ENCODE measurements around the gene TINCR.

Gene TINCR

GRCh38 chr19:5588906-5589676 is 21.3 kb upstream of the TINCR start:
- no peak for DNase-seq

GRCh38 chr19:5588441-5588840 is 20.7 kb upstream of the TINCR start:
- DNase-seq, result no peak

- DNase-seq, result no peak
These were observed 19.9 kb upstream of the TINCR start for GRCh38 chr19:5587661-5588060.

GRCh38 chr19:5587071-5587455 is 19.3 kb upstream of the TINCR start:
- no peak for DNase-seq

GRCh38 chr19:5586300-5587070 is 18.7 kb upstream of the TINCR start:
- no peak for DNase-seq

- peak; percentile 12 for DNase-seq
These were observed 17.9 kb upstream of the TINCR start for GRCh38 chr19:5585461-5586299.

GRCh38 chr19:5580161-5580571 is 12.4 kb upstream of the TINCR start:
- no peak for DNase-seq

- DNase-seq, result no peak
These were observed 11.9 kb upstream of the TINCR start for GRCh38 chr19:5579697-5580096.

- no peak for DNase-seq
These were observed 11.5 kb upstream of the TINCR start for GRCh38 chr19:5579286-5579685.

GRCh38 chr19:5578097-5578846 is 10.5 kb upstream of the TINCR start:
- DNase-seq, result peak; percentile 68

- no peak for DNase-seq
These were observed 7.8 kb upstream of the TINCR start for GRCh38 chr19:5575590-5575989.

GRCh38 chr19:5572556-5573286 is 5.0 kb upstream of the TINCR start:
- no peak for DNase-seq

- DNase-seq, result no peak
These were observed 4.0 kb upstream of the TINCR start for GRCh38 chr19:5571777-5572176.

- DNase-seq, result no peak
These were observed 236 bp upstream of the TINCR start for GRCh38 chr19:5567970-5568407.

GRCh38 chr19:5564930-5565329 is 2.8 kb downstream of the TINCR start:
- no peak for DNase-seq

- DNase-seq, result no peak
These were observed 3.7 kb downstream of the TINCR start for GRCh38 chr19:5563935-5564612.

GRCh38 chr19:5563008-5563431 is 4.7 kb downstream of the TINCR start:
- DNase-seq, result no peak

- no peak for DNase-seq
These were observed 5.5 kb downstream of the TINCR start for GRCh38 chr19:5562280-5562679.

- no peak for DNase-seq
These were observed 6.2 kb downstream of the TINCR start for GRCh38 chr19:5561559-5561958.

GRCh38 chr19:5560156-5560555 is 7.6 kb downstream of the TINCR start:
- no peak for DNase-seq

- DNase-seq, result no peak
These were observed 8.0 kb downstream of the TINCR start for GRCh38 chr19:5559804-5560133.
